SK-N-SH (cell line): ENCODE measurements around the gene TFCP2.

ENCODE experiments used
- CTCF ChIP-seq: fragments of 200-600 bp; sonication (generic); IDR thresholded peaks from 2 replicates; pipeline ENCODE4 v1.6.1; 2017; ENCODE audit warnings: antibody characterized with exemption, mild to moderate bottlenecking, moderate library complexity
- SMC3 ChIP-seq: IDR thresholded peaks from 2 replicates; pipeline ENCODE4 v1.6.1; 2012; ENCODE audit warnings: low read depth, low read length, improper control_type of control experiment
- TF ChIP-seq, protein P1 (sequence below): IDR thresholded peaks from 2 replicates; pipeline ENCODE4 v1.4.0; 2012; ENCODE audit warnings: low read depth

GRCh38 chr12:51186465-51187085 is 13.6 kb upstream of the TFCP2 start:
- TF ChIP-seq CTCF (no peak), SMC3 (no peak)
- TF ChIP-seq, protein P1, sequence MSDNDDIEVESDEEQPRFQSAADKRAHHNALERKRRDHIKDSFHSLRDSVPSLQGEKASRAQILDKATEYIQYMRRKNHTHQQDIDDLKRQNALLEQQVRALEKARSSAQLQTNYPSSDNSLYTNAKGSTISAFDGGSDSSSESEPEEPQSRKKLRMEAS: no peak
